GM10248 (cell line): Measurements from ENCODE around the gene LCORL.

ENCODE experiments used
- CTCF ChIA-PET: fragments of 300-600 bp; sonication (Branson Sonifier 250); formaldehyde crosslinking; extraction: SDS; loops from one replicate; lab custom pipeline; 2021; ENCODE audit warnings: antibody characterized with exemption; lab: Yijun Ruan, JAX
- POLR2A ChIA-PET: fragments of 350-650 bp; sonication (Branson Sonifier 250); formaldehyde crosslinking; extraction: SDS; loops from one replicate; lab custom pipeline; 2020; ENCODE audit warnings: antibody characterized with exemption; lab: Yijun Ruan, JAX
- DNase-seq: peaks from one replicate; pipeline ENCODE4 v3.0.0; 2012; ENCODE audit errors: extremely low spot score
- TF ChIP-seq, protein P1 (sequence below): IDR thresholded peaks from 2 replicates; pipeline ENCODE4 v1.5.1; 2012; ENCODE audit warnings: mild to moderate bottlenecking, low read depth; ENCODE audit errors: extremely low read depth, missing control alignments, control extremely low read depth

The LCORL gene

DNA sequence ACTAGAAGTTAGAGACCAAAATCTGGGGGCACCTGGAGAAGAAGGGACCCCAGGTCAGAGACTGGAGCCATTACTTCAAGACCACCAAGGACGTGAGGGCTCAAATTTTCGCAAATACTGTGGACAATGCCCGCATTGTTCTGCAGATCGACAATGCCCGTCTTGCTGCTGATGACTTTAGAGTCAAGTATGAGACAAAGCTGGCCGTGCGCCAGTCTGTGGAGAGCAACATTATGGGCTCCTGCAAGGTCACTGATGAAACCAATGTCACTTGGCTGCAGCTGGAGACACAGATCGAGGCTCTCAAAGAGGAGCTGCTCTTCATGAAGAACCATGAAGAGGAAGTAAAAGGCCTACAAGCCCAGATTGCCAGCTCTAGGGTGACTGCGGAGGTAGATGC lies 109.5 kb downstream of the LCORL start:
- ChIA-PET CTCF (interaction anchor here (1.2 to 1.5 kb wide), 3 partner anchors 11 to 191 kb away, joined by 3 to 6 read pairs (median 4); no protein-coding TSS in a partner anchor), POLR2A (no interaction called here)
- TF ChIP-seq, protein P1, sequence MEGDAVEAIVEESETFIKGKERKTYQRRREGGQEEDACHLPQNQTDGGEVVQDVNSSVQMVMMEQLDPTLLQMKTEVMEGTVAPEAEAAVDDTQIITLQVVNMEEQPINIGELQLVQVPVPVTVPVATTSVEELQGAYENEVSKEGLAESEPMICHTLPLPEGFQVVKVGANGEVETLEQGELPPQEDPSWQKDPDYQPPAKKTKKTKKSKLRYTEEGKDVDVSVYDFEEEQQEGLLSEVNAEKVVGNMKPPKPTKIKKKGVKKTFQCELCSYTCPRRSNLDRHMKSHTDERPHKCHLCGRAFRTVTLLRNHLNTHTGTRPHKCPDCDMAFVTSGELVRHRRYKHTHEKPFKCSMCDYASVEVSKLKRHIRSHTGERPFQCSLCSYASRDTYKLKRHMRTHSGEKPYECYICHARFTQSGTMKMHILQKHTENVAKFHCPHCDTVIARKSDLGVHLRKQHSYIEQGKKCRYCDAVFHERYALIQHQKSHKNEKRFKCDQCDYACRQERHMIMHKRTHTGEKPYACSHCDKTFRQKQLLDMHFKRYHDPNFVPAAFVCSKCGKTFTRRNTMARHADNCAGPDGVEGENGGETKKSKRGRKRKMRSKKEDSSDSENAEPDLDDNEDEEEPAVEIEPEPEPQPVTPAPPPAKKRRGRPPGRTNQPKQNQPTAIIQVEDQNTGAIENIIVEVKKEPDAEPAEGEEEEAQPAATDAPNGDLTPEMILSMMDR = no peak
- no peak for DNase-seq

DNA sequence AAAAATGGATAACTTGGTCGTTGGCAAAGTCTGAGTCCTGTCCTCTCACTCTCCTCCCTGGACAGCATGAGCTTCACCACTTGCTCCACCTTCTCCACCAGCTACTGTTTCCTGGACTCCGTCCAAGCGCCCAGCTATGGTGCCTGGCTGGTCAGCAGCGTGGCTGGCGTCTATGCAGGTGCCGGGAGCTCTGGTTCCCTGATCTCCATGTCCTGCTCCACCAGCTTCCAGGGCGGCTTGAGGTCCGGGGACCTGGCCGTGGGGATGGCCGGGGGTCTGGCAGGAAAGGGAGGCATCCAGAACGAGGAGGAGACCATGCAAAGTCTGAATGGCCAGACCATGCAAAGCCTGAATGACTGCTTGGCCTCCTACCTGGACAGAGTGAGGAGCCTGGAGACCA lies 109.9 kb downstream of the LCORL start:
- POLR2A ChIA-PET = no interaction called here

DNA sequence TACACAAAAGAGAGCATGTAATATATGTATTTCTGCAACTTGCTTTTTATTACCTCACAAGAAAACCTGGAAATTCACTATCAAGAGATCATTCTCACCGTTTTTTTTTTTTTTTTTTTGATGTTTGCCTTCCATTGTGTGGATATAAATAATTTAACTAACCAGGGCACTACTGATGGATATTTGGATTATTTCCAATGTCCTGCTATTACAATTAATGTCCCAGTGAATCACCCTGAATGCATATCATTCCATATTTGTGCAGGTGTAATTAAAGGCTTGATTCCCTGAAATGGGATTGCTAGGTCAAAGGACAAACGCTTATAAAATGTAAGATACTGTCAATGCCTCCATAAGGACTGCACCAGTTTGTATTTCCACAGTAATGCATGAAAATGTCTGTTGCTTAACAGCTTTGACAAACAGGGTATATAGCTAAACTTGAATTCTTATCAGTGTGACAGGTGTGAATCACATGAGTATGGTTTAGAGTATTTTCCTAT lies 123.0 kb downstream of the LCORL start:
- CTCF ChIA-PET = no interaction called here
- DNase-seq = no peak
- POLR2A ChIA-PET = no interaction called here
- TF ChIP-seq, protein P1 = no peak

More for the DNA sequence above, 109.9 kb downstream of the LCORL start:
- TF ChIP-seq, protein P1 = no peak
- DNase-seq = no peak
- CTCF ChIA-PET = interaction anchor here (1.2 to 1.5 kb wide), 3 partner anchors 11 to 192 kb away, joined by 3 to 6 read pairs (median 4); no protein-coding TSS in a partner anchor

DNA sequence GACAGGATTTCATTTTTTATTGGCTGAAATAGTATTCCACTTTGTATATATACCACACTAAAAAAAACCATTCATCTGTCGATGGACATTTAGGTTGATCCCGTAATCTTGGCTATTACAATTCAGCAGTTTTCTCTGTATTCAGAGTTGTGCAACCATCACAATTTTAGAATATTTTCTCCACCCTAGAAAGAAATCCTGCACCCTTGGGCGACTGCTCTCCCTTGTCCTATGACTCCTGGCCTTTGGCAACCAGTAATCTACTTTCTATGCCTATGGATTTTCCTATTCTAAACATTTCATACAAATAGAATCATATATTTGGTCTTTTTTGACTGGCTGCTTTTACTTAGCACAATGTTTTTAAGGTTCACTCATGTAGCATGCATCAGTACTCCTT lies 126.1 kb downstream of the LCORL start:
- no peak for DNase-seq
- CTCF ChIA-PET = no interaction called here
- TF ChIP-seq, protein P1 = no peak
- POLR2A ChIA-PET = no interaction called here

DNA sequence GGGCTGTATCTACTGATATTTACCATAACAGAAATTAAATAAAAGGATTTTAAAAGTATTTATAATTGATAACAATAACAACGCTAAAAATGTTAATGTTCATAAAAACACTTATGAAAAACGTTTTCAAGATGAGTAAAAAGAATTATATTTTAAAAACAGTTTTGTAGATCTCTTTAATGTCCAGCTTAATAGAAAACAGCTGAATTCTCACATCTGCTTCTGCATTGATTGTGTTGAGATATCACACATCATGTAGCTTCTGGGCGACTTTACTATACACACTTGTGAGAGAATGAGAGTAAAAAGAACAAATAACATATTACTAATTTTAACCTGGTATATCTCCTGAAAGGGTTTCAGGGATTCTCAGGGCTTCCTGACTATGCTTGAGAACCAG lies 127.1 kb downstream of the LCORL start:
- no peak for DNase-seq
- CTCF ChIA-PET = interaction anchor here (1.6 kb wide), 1 partner anchor 10 kb away, joined by 6 read pairs; no protein-coding TSS in a partner anchor
- TF ChIP-seq, protein P1 = no peak
- POLR2A ChIA-PET = no interaction called here

DNA sequence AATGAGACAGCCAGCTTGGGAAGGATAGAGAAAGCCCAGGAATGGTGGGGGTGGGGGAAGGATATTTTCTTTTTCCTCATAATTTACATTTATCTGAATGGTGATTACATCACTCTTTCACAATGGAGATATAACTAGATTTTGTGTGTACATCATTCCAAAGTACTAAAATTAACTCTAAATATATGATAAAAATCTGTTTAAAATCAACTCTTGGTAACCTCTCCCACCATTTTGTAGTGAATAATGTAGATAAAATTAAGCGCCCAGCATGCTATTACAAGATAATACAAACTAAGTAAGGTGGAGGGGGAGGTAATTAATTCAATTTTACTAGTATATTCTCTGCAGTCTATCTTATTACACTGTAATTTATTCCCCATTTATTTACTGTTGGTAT lies 131.9 kb downstream of the LCORL start:
- TF ChIP-seq, protein P1 = no peak
- ChIA-PET CTCF (no interaction called here), POLR2A (no interaction called here)
- DNase-seq = no peak
